Measurements from ENCODE around the gene CMBL.

DNA sequence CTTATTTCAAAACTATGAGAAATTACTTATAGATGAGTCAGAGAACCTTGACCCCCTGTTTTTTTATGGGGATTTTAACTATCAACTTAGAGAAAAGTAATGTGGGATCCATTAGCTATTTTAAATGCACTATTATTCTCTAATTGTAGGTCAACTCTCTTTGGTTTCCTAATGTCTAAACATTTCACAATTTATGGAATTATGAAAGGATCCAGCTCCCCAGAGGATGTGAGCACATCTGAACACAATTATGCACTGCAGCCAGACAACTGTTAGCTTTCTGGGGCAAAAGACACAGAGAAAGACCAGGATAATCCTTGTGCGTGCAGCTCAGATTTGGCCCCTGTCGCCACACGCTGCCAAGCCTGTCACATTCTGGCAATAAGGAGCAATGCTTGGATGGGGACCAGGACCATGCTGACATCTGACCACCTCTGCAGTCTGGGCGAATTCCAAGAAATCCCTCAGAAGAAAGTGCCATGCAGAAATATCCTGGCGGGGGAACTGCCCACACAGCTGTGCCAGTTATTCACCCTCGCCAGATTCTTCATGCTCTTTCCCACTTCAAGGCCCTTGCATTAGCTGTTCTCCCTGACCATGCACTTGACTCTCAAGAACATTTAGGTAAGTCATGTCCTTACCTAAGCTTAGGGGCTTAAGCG, 22.2 kb upstream of the CMBL start:
- TF ChIP-seq, protein P1, sequence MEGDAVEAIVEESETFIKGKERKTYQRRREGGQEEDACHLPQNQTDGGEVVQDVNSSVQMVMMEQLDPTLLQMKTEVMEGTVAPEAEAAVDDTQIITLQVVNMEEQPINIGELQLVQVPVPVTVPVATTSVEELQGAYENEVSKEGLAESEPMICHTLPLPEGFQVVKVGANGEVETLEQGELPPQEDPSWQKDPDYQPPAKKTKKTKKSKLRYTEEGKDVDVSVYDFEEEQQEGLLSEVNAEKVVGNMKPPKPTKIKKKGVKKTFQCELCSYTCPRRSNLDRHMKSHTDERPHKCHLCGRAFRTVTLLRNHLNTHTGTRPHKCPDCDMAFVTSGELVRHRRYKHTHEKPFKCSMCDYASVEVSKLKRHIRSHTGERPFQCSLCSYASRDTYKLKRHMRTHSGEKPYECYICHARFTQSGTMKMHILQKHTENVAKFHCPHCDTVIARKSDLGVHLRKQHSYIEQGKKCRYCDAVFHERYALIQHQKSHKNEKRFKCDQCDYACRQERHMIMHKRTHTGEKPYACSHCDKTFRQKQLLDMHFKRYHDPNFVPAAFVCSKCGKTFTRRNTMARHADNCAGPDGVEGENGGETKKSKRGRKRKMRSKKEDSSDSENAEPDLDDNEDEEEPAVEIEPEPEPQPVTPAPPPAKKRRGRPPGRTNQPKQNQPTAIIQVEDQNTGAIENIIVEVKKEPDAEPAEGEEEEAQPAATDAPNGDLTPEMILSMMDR (conservative IDR thresholded peaks at IDR 0.05; ENCODE audit: low read length) = no peak
- TF ChIP-seq EZH2phosphoT487 (IDR thresholded peaks at IDR 0.05; ENCODE audit: borderline replicate concordance, low read depth, low read length) = no peak
